Esophagus (tissue), 2 donors: Measurements from ENCODE around the gene UTP25. TPM values are rescaled to one million over a fixed set of nuclear protein-coding genes. Genes with fewer than 3 reads are reported as not detected.
A peak's percentile ranks its signal among the peaks of the same experiment; 100 is the strongest.

Experiments used
- H3K27ac ChIP-seq, 2 donors: one replicate each; pipeline ENCODE4 v1.5.1; 2013; ENCODE audit warnings: low read depth in 2 of 2, mild to moderate bottlenecking in 2 of 2, inconsistent platforms in 1 of 2, low read length in 1 of 2, moderate library complexity in 1 of 2
- H3K27me3 ChIP-seq, 2 donors: one replicate each; pipeline ENCODE4 v1.6.1; 2013; ENCODE audit warnings: low read length in 2 of 2, control low read depth in 1 of 2, mild to moderate bottlenecking in 1 of 2; ENCODE audit not compliant: insufficient read depth in 2 of 2, control insufficient read depth in 1 of 2
- H3K36me3 ChIP-seq, 2 donors: one replicate each; pipeline ENCODE4 v1.6.1; 2013; ENCODE audit warnings: low read length in 1 of 2; ENCODE audit not compliant: control insufficient read depth in 2 of 2, insufficient read depth in 2 of 2
- H3K4me1 ChIP-seq, 2 donors: one replicate each; pipeline ENCODE4 v1.6.1; 2013; ENCODE audit warnings: low read length in 1 of 2; ENCODE audit not compliant: control insufficient read depth in 2 of 2, insufficient read depth in 2 of 2
- H3K4me3 ChIP-seq, 2 donors: one replicate each; pipeline ENCODE4 v1.5.1; 2013; ENCODE audit warnings: low read length in 2 of 2, mild to moderate bottlenecking in 2 of 2, low read depth in 1 of 2, moderate library complexity in 1 of 2
- H3K9me3 ChIP-seq, 2 donors: one replicate each; pipeline ENCODE4 v1.6.1; 2013; ENCODE audit warnings: mild to moderate bottlenecking in 2 of 2, low read depth in 1 of 2, low read length in 1 of 2, moderate library complexity in 1 of 2; ENCODE audit not compliant: control insufficient read depth in 2 of 2, insufficient read depth in 1 of 2
- whole genome bisulfite sequencing, 2 donors: extraction: QIAGEN DNeasy Blood & Tissue Kit; methylation state at CpG; one replicate each; pipeline ENCODE4 v1.1.7; 2013; 5-methylcytosine and 5-hydroxymethylcytosine counted together
- polyA plus RNA-seq, 2 donors: library from polyadenylated mRNA; stranded (reverse); fragments of 200-250 nt; gene quantifications; one replicate each; pipeline ENCODE4 v1.2.3, GENCODE V29; 2013
- donor health status: healthy with polysubstance abuse.
- donor health status: Bipolar disorder and iron deficiency.

UTP25 gene
- polyA plus RNA-seq, 2 donors, result 1.3 to 2.4 TPM

- Histone ChIP-seq H3K27me3 (no peaks in the 10 kb centered on the region), H3K4me1 (no peaks in the 10 kb centered on the region), H3K9me3 (no peaks in the 10 kb centered on the region), H3K4me3 (no peak overlapping the region), H3K36me3 (peaks cover 8 to 21% of the 10 kb centered on the region in 2 donors), H3K27ac (no peak overlapping the region)
- WGBS, 2 donors, result 91 to 96% methylated on average over 1 of the region's 1 CpG
Measured at GRCh38 chr1:209831615-209832014, 3.8 kb downstream of the UTP25 start.

GRCh38 chr1:209835782-209836298, 8.1 kb downstream of the UTP25 start:
- Histone ChIP-seq H3K36me3 (peaks cover 24 to 34% of the 10 kb centered on the region in 2 donors), H3K9me3 (no peaks in the 10 kb centered on the region), H3K4me1 (no peaks in the 10 kb centered on the region)

GRCh38 chr1:209837671-209838070, 9.9 kb downstream of the UTP25 start:
- Histone ChIP-seq H3K9me3 (no peaks in the 10 kb centered on the region), H3K4me3 (no peak overlapping the region), H3K36me3 (peaks cover 31 to 36% of the 10 kb centered on the region in 2 donors), H3K27ac (no peak overlapping the region), H3K4me1 (no peaks in the 10 kb centered on the region), H3K27me3 (no peaks in the 10 kb centered on the region)
- WGBS, 2 donors, result 90 to 92% methylated on average over 7 of the region's 7 CpGs

More at GRCh38 chr1:209835782-209836298, 8.1 kb downstream of the UTP25 start:
- H3K27ac ChIP-seq, result no peak overlapping the region
- H3K4me3 ChIP-seq, result no peak overlapping the region
- H3K27me3 ChIP-seq, result no peaks in the 10 kb centered on the region

- peaks cover 32 to 33% of the 10 kb centered on the region in 2 donors for H3K36me3 ChIP-seq
Measured at GRCh38 chr1:209838537-209838936, 10.8 kb downstream of the UTP25 start.

GRCh38 chr1:209839875-209840546, 12.2 kb downstream of the UTP25 start:
- H3K27ac ChIP-seq, result peak overlapping the region in 1 of 2 donors; percentile 10
- peaks cover 28 to 33% of the 10 kb centered on the region in 2 donors for H3K36me3 ChIP-seq
- no peaks in the 10 kb centered on the region for H3K4me1 ChIP-seq
- H3K27me3 ChIP-seq, result no peaks in the 10 kb centered on the region
- WGBS, 2 donors, result 38 to 54% methylated on average over 5 of the region's 5 CpGs
- H3K9me3 ChIP-seq, result no peaks in the 10 kb centered on the region
- H3K4me3 ChIP-seq, result no peak overlapping the region

More at GRCh38 chr1:209838537-209838936, 10.8 kb downstream of the UTP25 start:
- Histone ChIP-seq H3K27me3 (no peaks in the 10 kb centered on the region), H3K27ac (no peak overlapping the region), H3K9me3 (no peaks in the 10 kb centered on the region), H3K4me1 (no peaks in the 10 kb centered on the region), H3K4me3 (no peak overlapping the region)
- WGBS, 2 donors, result 83 to 90% methylated on average over 6 of the region's 6 CpGs

- H3K27ac ChIP-seq, result no peak overlapping the region
- no peak overlapping the region for H3K4me3 ChIP-seq
- no peaks in the 10 kb centered on the region for H3K4me1 ChIP-seq
- H3K27me3 ChIP-seq, result no peaks in the 10 kb centered on the region
- WGBS, 2 donors, result 88 to 93% methylated on average over 5 of the region's 5 CpGs
- H3K9me3 ChIP-seq, result no peaks in the 10 kb centered on the region
- peaks cover 28 to 33% of the 10 kb centered on the region in 2 donors for H3K36me3 ChIP-seq
Measured at GRCh38 chr1:209840611-209841010, 12.8 kb downstream of the UTP25 start.

- no peaks in the 10 kb centered on the region for H3K9me3 ChIP-seq
- no peak overlapping the region for H3K27ac ChIP-seq
- WGBS, 2 donors, result 69 to 76% methylated on average over 6 of the region's 6 CpGs
- H3K36me3 ChIP-seq, result peaks cover 18 to 22% of the 10 kb centered on the region in 2 donors
- H3K4me3 ChIP-seq, result no peak overlapping the region
- no peaks in the 10 kb centered on the region for H3K27me3 ChIP-seq
- no peaks in the 10 kb centered on the region for H3K4me1 ChIP-seq
Measured at GRCh38 chr1:209844695-209845407, 17.1 kb downstream of the UTP25 start.

- Histone ChIP-seq H3K27me3 (no peaks in the 10 kb centered on the region), H3K36me3 (peaks cover 18 to 20% of the 10 kb centered on the region in 2 donors), H3K9me3 (no peaks in the 10 kb centered on the region), H3K4me3 (no peak overlapping the region), H3K4me1 (no peaks in the 10 kb centered on the region), H3K27ac (no peak overlapping the region)
- WGBS, 2 donors, result 67 to 68% methylated on average over 1 of the region's 1 CpG
Measured at GRCh38 chr1:209845408-209845725, 17.6 kb downstream of the UTP25 start.

GRCh38 chr1:209849388-209849787, 21.6 kb downstream of the UTP25 start:
- Histone ChIP-seq H3K4me3 (no peak overlapping the region), H3K36me3 (peaks cover 15 to 16% of the 10 kb centered on the region in 2 donors), H3K27ac (no peak overlapping the region), H3K27me3 (no peaks in the 10 kb centered on the region), H3K4me1 (no peaks in the 10 kb centered on the region), H3K9me3 (no peaks in the 10 kb centered on the region)
- WGBS, 2 donors, result 88 to 89% methylated on average over 5 of the region's 5 CpGs
